GM12874 (cell line): Measurements from ENCODE around the gene POLN.

Source experiments
- CTCF ChIP-seq: IDR thresholded peaks from 2 replicates; pipeline ENCODE4 v1.5.1; 2011; ENCODE audit warnings: low read depth, mild to moderate bottlenecking, control low read depth, low read length, moderate library complexity; ENCODE audit not compliant: insufficient read depth

Gene POLN

GRCh38 chr4:2178986-2179385 lies 62.9 kb downstream of the POLN start:
- TF ChIP-seq CTCF, result no peak

GRCh38 chr4:2177443-2178093 lies 64.4 kb downstream of the POLN start:
- TF ChIP-seq CTCF, result no peak

GRCh38 chr4:2175990-2176698 lies 65.8 kb downstream of the POLN start:
- no peak for TF ChIP-seq CTCF

- TF ChIP-seq CTCF, result no peak
These were observed 67.9 kb downstream of the POLN start for GRCh38 chr4:2174061-2174460.

- no peak for TF ChIP-seq CTCF
These were observed 69.2 kb downstream of the POLN start for GRCh38 chr4:2172627-2173231.

- TF ChIP-seq CTCF, result no peak
These were observed 69.8 kb downstream of the POLN start for GRCh38 chr4:2172161-2172560.

GRCh38 chr4:2168469-2169319 lies 73.2 kb downstream of the POLN start:
- TF ChIP-seq CTCF, result no peak
